Measurements from ENCODE around the gene THBS2. TPM values are rescaled to one million over a fixed set of nuclear protein-coding genes. Genes with fewer than 3 reads are reported as not detected.

THBS2 gene
- total RNA-seq, 1 donor from 2014 or later: 0.13 TPM

GRCh38 chr6:169277619-169278018 lies 24.0 kb upstream of the THBS2 start:
- Histone ChIP-seq H3K4me2 (no peak overlapping the region), H3K79me2 (ENCODE audit: low read depth) (no peaks in the 10 kb centered on the region), H3F3A (ENCODE audit: low read depth) (no peaks in the 10 kb centered on the region), H3K9me3 (ENCODE audit: low read depth) (no peaks in the 10 kb centered on the region), H3K36me3 (no peaks in the 10 kb centered on the region), H3K27ac (no peak overlapping the region), H3K27me3 (no peaks in the 10 kb centered on the region), H3K9ac (no peak overlapping the region), H2AFZ (replicated peaks) (no peak overlapping the region), H4K20me1 (ENCODE audit: low read depth) (no peaks in the 10 kb centered on the region), H3K4me3 (no peak overlapping the region), H3K4me1 (no peaks in the 10 kb centered on the region)
- no peak for DNase-seq (ENCODE audit: low spot score)
- Mint-ChIP-seq H3K4me1 (no peaks in the 10 kb centered on the region), H3K4me3 (no peak overlapping the region), H3K27me3 (ENCODE audit: insufficient read depth, low read depth) (peaks cover 2% of the 10 kb centered on the region), H3K36me3 (no peaks in the 10 kb centered on the region), H3K9me3 (no peaks in the 10 kb centered on the region), H3K27ac (no peak overlapping the region)
- TF ChIP-seq EZH2 (IDR thresholded peaks at IDR 0.05) (no peak), EZH2phosphoT487 (IDR thresholded peaks at IDR 0.05) (no peak)
- TF ChIP-seq, protein P1, sequence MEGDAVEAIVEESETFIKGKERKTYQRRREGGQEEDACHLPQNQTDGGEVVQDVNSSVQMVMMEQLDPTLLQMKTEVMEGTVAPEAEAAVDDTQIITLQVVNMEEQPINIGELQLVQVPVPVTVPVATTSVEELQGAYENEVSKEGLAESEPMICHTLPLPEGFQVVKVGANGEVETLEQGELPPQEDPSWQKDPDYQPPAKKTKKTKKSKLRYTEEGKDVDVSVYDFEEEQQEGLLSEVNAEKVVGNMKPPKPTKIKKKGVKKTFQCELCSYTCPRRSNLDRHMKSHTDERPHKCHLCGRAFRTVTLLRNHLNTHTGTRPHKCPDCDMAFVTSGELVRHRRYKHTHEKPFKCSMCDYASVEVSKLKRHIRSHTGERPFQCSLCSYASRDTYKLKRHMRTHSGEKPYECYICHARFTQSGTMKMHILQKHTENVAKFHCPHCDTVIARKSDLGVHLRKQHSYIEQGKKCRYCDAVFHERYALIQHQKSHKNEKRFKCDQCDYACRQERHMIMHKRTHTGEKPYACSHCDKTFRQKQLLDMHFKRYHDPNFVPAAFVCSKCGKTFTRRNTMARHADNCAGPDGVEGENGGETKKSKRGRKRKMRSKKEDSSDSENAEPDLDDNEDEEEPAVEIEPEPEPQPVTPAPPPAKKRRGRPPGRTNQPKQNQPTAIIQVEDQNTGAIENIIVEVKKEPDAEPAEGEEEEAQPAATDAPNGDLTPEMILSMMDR (IDR thresholded peaks at IDR 0.05): no peak

GRCh38 chr6:169274781-169275180 lies 21.1 kb upstream of the THBS2 start:
- H3K9ac ChIP-seq: no peak overlapping the region
- H3K4me3 Mint-ChIP-seq: no peak overlapping the region
- peaks cover 13% of the 10 kb centered on the region for H3F3A ChIP-seq (ENCODE audit: low read depth)
- H3K36me3 Mint-ChIP-seq: no peaks in the 10 kb centered on the region
- no peaks in the 10 kb centered on the region for H3K9me3 Mint-ChIP-seq
- no peak overlapping the region for H3K27ac ChIP-seq
- H2AFZ ChIP-seq (replicated peaks): no peak overlapping the region
- no peak for DNase-seq (ENCODE audit: low spot score)
- no peak overlapping the region for H3K27ac Mint-ChIP-seq
- H3K27me3 Mint-ChIP-seq (ENCODE audit: insufficient read depth, low read depth): no peaks in the 10 kb centered on the region
- TF ChIP-seq, protein P1 (IDR thresholded peaks at IDR 0.05): no peak
- TF ChIP-seq EZH2phosphoT487 (IDR thresholded peaks at IDR 0.05) (no peak), EZH2 (IDR thresholded peaks at IDR 0.05) (no peak)
- H3K4me3 ChIP-seq: no peak overlapping the region
- no peaks in the 10 kb centered on the region for H3K79me2 ChIP-seq (ENCODE audit: low read depth)
- no peaks in the 10 kb centered on the region for H3K36me3 ChIP-seq
- H3K4me1 ChIP-seq: peaks cover 15% of the 10 kb centered on the region
- peaks cover 14% of the 10 kb centered on the region for H3K4me1 Mint-ChIP-seq
- H3K9me3 ChIP-seq (ENCODE audit: low read depth): no peaks in the 10 kb centered on the region
- no peaks in the 10 kb centered on the region for H3K27me3 ChIP-seq
- H4K20me1 ChIP-seq (ENCODE audit: low read depth): no peaks in the 10 kb centered on the region
- H3K4me2 ChIP-seq: no peak overlapping the region

DNA sequence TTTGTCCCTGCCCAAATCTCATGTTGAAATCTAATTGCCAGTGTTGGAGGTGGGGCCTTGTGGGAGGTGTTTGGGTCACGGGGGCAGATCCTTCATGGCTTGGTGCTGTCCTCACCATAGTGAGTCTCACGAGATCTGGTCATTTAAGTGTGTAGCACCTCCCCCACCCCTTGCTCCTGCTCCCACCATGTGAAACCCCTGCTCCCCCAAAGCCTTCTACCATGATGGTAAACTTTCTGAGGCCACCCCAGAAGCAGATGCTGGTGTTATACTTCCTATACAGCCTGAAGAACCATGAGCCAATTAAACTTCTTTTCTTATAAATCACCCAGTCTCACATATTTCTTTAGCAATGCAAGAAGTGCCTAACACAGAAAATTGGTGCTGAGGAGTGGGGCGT lies 19.9 kb upstream of the THBS2 start:
- Histone ChIP-seq H4K20me1 (ENCODE audit: low read depth) (no peaks in the 10 kb centered on the region), H3K79me2 (ENCODE audit: low read depth) (no peaks in the 10 kb centered on the region), H3K9me3 (ENCODE audit: low read depth) (no peaks in the 10 kb centered on the region), H3K4me2 (no peak overlapping the region), H3K27me3 (no peaks in the 10 kb centered on the region), H3K9ac (no peak overlapping the region), H2AFZ (replicated peaks) (no peak overlapping the region), H3K36me3 (no peaks in the 10 kb centered on the region), H3F3A (ENCODE audit: low read depth) (peaks cover 13% of the 10 kb centered on the region), H3K27ac (no peak overlapping the region), H3K4me1 (peaks cover 15% of the 10 kb centered on the region), H3K4me3 (no peak overlapping the region)
- TF ChIP-seq, protein P1 (IDR thresholded peaks at IDR 0.05): no peak
- TF ChIP-seq EZH2phosphoT487 (IDR thresholded peaks at IDR 0.05) (no peak), EZH2 (IDR thresholded peaks at IDR 0.05) (no peak)
- no peak overlapping the region for H3K4me3 Mint-ChIP-seq
- peaks cover 2% of the 10 kb centered on the region for H3K9me3 Mint-ChIP-seq
- H3K27me3 Mint-ChIP-seq (ENCODE audit: insufficient read depth, low read depth): no peaks in the 10 kb centered on the region
- DNase-seq (ENCODE audit: low spot score): no peak
- H3K27ac Mint-ChIP-seq: peak overlapping the region; percentile 61
- H3K36me3 Mint-ChIP-seq: no peaks in the 10 kb centered on the region
- H3K4me1 Mint-ChIP-seq: peaks cover 16% of the 10 kb centered on the region
